Osteoblast (primary cell): Measurements from ENCODE around the gene PRTFDC1. TPM values are rescaled to one million over a fixed set of nuclear protein-coding genes. Genes with fewer than 3 reads are reported as not detected.
A peak's percentile ranks its signal among the peaks of the same experiment; 100 is the strongest.

ENCODE experiments used
- DNase-seq: peaks from one replicate; pipeline ENCODE4 v3.0.0; 2011; ENCODE audit warnings: low spot score, mixed read lengths; ENCODE audit not compliant: insufficient read length; ENCODE audit errors: missing footprints
- H2AFZ ChIP-seq: 2 replicates; pipeline ENCODE4 v1.6.0; 2011; ENCODE audit warnings: mild to moderate bottlenecking, low read length
- H3K27ac ChIP-seq: 2 replicates; pipeline ENCODE4 v1.5.1; 2011; ENCODE audit warnings: mild to moderate bottlenecking, low read depth, low read length, moderate library complexity
- H3K27me3 ChIP-seq: 2 replicates; pipeline ENCODE4 v1.6.0; 2012; ENCODE audit warnings: mild to moderate bottlenecking, control low read depth, inconsistent platforms, low read length, moderate library complexity; ENCODE audit not compliant: insufficient read depth
- H3K36me3 ChIP-seq: 2 replicates; pipeline ENCODE4 v1.5.1; 2011; ENCODE audit warnings: mild to moderate bottlenecking, low read length, control low read depth, moderate library complexity; ENCODE audit not compliant: insufficient read depth
- H3K4me1 ChIP-seq: 2 replicates; pipeline ENCODE4 v1.5.1; 2011; ENCODE audit warnings: mild to moderate bottlenecking, low read length, control low read depth, moderate library complexity; ENCODE audit not compliant: insufficient read depth
- H3K4me2 ChIP-seq: 2 replicates; pipeline ENCODE4 v1.6.0; 2011; ENCODE audit warnings: mild to moderate bottlenecking, low read length; ENCODE audit not compliant: insufficient read depth
- H3K4me3 ChIP-seq: fragments of 200-600 bp; sonication (generic); 3 replicates; pipeline ENCODE4 v1.5.1; 2012; ENCODE audit warnings: mild to moderate bottlenecking, low read length, inconsistent platforms; ENCODE audit not compliant: insufficient read depth
- H3K79me2 ChIP-seq: 2 replicates; pipeline ENCODE4 v1.6.0; 2012; ENCODE audit warnings: mild to moderate bottlenecking, low read length, control low read depth, inconsistent platforms; ENCODE audit not compliant: insufficient read depth
- H3K9me3 ChIP-seq: 2 replicates; pipeline ENCODE4 v1.5.1; 2011; ENCODE audit warnings: low read depth, low read length, control low read depth
- H4K20me1 ChIP-seq: 2 replicates; pipeline ENCODE4 v1.6.0; 2012; ENCODE audit warnings: mild to moderate bottlenecking, low read length, control low read depth; ENCODE audit not compliant: insufficient read depth
- total RNA-seq: library from RNA; depleted of rRNA; stranded (reverse); fragments of >200 nt; gene quantifications from 2 replicates; pipeline ENCODE4 v1.2.3, GENCODE V29; 2012
- TF ChIP-seq, protein P1 (sequence below): IDR thresholded peaks from 2 replicates; pipeline ENCODE4 v1.5.1; 2011; ENCODE audit warnings: mild to moderate bottlenecking, low read depth, low read length, moderate library complexity; ENCODE audit errors: extremely low read depth

The PRTFDC1 gene
- total RNA-seq, 1 donor = 5.1 TPM

DNA sequence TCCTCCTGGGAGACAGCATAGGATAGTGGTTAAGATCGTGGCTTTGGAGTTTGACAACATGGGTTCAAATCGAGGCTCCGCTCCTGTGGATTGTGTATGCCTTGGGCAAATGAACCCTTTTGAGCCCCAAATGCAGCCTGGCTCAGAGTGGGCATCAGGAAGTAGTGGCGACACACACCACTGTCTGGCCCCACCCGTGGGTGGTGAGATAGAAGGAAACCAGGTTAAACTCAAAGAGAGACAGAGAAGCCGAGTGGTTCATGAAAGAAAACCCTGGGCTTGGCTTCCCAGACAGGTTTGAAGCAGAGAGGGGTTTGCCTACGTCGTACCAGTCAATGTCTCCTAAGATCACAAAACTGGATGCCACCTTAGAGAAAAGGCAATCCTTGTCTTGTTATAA is 57.7 kb downstream of the PRTFDC1 start:
- Histone ChIP-seq H3K9me3 (no peaks in the 10 kb centered on the region), H3K4me2 (peak overlapping the region; percentile 69), H3K79me2 (no peaks in the 10 kb centered on the region), H2AFZ (peak overlapping the region; percentile 56), H3K27ac (peak overlapping the region; percentile 71), H4K20me1 (no peaks in the 10 kb centered on the region), H3K4me3 (peak overlapping the region; percentile 36), H3K27me3 (no peaks in the 10 kb centered on the region), H3K36me3 (no peaks in the 10 kb centered on the region), H3K4me1 (peaks cover 35% of the 10 kb centered on the region)
- TF ChIP-seq, protein P1, sequence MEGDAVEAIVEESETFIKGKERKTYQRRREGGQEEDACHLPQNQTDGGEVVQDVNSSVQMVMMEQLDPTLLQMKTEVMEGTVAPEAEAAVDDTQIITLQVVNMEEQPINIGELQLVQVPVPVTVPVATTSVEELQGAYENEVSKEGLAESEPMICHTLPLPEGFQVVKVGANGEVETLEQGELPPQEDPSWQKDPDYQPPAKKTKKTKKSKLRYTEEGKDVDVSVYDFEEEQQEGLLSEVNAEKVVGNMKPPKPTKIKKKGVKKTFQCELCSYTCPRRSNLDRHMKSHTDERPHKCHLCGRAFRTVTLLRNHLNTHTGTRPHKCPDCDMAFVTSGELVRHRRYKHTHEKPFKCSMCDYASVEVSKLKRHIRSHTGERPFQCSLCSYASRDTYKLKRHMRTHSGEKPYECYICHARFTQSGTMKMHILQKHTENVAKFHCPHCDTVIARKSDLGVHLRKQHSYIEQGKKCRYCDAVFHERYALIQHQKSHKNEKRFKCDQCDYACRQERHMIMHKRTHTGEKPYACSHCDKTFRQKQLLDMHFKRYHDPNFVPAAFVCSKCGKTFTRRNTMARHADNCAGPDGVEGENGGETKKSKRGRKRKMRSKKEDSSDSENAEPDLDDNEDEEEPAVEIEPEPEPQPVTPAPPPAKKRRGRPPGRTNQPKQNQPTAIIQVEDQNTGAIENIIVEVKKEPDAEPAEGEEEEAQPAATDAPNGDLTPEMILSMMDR = no peak
- DNase-seq = no peak

DNA sequence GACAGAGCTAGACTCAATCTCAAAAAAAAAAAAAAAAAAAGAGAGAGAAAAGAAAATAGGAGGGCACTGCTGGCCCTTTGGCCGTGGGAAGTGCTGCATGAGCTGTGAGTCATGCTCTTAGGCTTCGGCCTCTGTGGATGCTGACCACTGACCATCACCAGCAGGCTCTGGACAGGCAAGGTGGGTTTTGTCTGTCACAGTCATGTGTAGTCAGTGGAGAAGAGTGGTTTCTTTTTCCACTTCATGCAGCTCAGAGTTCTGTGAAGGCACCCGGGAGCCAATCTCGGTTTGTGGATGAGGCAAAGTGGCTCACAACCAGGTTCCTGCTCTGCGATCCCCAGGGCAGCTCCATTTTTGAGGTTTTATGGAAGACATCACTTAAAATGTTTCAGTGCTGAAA is 58.1 kb downstream of the PRTFDC1 start:
- peak overlapping the region; percentile 69 for H3K4me2 ChIP-seq
- peak overlapping the region; percentile 71 for H3K27ac ChIP-seq
- H2AFZ ChIP-seq = peak overlapping the region; percentile 56
- H3K79me2 ChIP-seq = no peaks in the 10 kb centered on the region
- H3K36me3 ChIP-seq = no peaks in the 10 kb centered on the region
- peaks cover 37% of the 10 kb centered on the region for H3K4me1 ChIP-seq
- peak overlapping the region; percentile 36 for H3K4me3 ChIP-seq
- TF ChIP-seq, protein P1 = no peak
- no peaks in the 10 kb centered on the region for H4K20me1 ChIP-seq
- no peaks in the 10 kb centered on the region for H3K27me3 ChIP-seq
- H3K9me3 ChIP-seq = no peaks in the 10 kb centered on the region
- DNase-seq = peak; percentile 86

DNA sequence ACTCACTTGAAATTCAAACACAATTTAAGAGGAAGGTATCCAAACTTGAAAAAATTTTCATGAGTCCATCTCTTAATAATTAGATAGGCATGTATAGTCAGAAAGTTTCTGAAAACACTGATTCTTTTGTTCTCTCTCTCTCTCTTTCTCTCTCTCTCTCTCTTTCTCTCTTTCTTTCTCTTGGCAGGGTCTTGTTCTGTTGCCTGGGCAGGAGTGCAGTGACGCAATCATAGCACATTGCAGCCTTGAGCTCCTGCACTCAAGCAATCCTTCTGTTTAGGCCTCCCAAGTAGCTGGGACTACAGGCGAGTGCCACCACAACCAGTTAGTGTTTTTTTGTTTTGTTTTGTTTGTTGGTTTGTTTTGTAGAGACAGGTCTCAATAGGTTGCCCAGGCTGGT is 59.3 kb downstream of the PRTFDC1 start:
- Histone ChIP-seq H3K79me2 (no peaks in the 10 kb centered on the region), H3K27me3 (no peaks in the 10 kb centered on the region), H3K27ac (no peak overlapping the region), H3K4me3 (no peak overlapping the region), H3K4me2 (no peak overlapping the region), H3K36me3 (no peaks in the 10 kb centered on the region), H3K9me3 (no peaks in the 10 kb centered on the region), H2AFZ (no peak overlapping the region), H4K20me1 (no peaks in the 10 kb centered on the region), H3K4me1 (peaks cover 37% of the 10 kb centered on the region)
- TF ChIP-seq, protein P1 = no peak
- no peak for DNase-seq

DNA sequence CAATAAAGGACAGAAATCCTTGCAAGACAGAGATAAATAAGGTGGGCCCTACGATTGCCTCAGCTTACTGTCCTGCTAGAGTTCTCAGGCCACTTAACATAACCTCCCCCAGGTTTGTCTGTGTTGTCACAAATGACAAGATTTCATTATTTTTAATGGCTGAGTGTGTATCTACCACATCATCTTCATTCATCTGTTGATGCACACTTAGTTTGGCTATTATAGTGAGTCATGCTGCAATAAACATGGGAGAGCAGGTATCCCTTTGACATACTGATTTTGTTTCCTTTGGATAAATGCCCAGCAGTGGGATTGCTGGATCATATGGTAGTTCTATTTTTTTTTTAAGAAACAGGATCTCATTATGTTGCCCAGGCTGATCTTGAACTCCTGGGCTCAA is 60.6 kb downstream of the PRTFDC1 start:
- no peak overlapping the region for H3K27ac ChIP-seq

More for the DNA sequence above, 60.6 kb downstream of the PRTFDC1 start:
- Histone ChIP-seq H3K36me3 (no peaks in the 10 kb centered on the region), H2AFZ (no peak overlapping the region), H3K79me2 (no peaks in the 10 kb centered on the region), H3K9me3 (no peaks in the 10 kb centered on the region), H3K4me3 (no peak overlapping the region), H3K4me1 (peaks cover 31% of the 10 kb centered on the region), H4K20me1 (no peaks in the 10 kb centered on the region), H3K4me2 (no peak overlapping the region), H3K27me3 (no peaks in the 10 kb centered on the region)
- TF ChIP-seq, protein P1 = no peak
- no peak for DNase-seq
